ENCODE measurements around the gene LPP.

- TF ChIP-seq CTCF (IDR thresholded peaks at IDR 0.05; ENCODE audit: borderline replicate concordance, extremely low read depth, low read length, poor library complexity, severe bottlenecking): no peak
- TF ChIP-seq EZH2 (IDR thresholded peaks at IDR 0.05; ENCODE audit: borderline replicate concordance, low read depth, low read length, severe bottlenecking): no peak
Observed at GRCh38 chr3:188825901-188826300, 671.9 kb downstream of the LPP start.

Measured in DND-41 (cell line).